Activated CD4-positive, alpha-beta T cell treated with anti-CD3 and anti-CD28 coated beads for 48 hours (primary cell): ENCODE data around the gene UBE2E2.

Experiments
- DNase-seq: peaks from one replicate; pipeline ENCODE4 v3.0.0-alpha.2; 2020

The UBE2E2 gene

DNA sequence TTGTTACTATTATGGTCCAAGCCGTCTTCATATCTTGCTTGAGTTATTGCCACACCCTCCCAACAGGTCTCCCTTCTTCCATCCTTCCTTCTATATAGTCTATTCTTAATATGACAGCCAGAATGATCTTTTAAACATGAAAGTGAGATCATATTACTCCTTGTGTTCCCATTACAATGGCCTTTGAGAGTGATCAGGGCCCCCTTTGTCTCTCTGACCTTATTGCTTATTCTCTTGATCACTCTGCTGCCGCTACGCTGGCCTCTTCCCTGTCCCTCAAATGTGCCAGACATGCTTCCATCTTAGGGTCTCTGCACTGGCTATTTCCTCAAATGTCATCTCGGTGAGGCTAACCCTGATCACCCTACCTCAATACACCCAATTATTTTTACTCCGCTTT, 38.1 kb downstream of the UBE2E2 start:
- DNase-seq, result no peak

GRCh38 chr3:23242106-23242505, 39.0 kb downstream of the UBE2E2 start:
- DNase-seq, result no peak

GRCh38 chr3:23244324-23245041, 41.4 kb downstream of the UBE2E2 start:
- no peak for DNase-seq

GRCh38 chr3:23246651-23247050, 43.5 kb downstream of the UBE2E2 start:
- DNase-seq, result no peak

DNA sequence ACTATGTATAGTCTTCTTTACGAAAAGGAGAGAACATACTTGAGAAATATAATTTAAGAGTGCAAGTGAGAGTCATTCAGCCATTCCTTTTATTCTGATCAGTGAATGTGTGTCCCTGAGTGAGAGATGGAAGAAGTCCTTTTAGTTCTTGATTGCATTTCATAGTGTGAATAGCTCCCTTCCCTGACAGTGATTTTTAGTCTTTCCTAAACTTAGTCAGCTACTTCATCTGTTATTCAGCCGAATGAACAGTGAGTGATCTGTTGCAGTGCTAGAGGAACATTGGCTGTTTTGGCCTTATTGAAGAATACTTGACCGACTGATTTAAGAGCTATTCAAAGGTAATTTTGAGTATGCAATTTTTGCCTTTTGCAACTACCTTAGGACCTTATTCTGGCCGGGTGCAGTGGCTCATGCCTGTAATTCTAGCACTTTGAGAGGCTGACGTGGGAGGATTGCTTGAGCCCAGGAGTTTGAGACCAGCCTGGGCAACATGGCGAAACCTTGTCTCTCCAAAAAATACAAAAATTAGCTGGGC, 45.5 kb downstream of the UBE2E2 start:
- DNase-seq, result no peak

DNA sequence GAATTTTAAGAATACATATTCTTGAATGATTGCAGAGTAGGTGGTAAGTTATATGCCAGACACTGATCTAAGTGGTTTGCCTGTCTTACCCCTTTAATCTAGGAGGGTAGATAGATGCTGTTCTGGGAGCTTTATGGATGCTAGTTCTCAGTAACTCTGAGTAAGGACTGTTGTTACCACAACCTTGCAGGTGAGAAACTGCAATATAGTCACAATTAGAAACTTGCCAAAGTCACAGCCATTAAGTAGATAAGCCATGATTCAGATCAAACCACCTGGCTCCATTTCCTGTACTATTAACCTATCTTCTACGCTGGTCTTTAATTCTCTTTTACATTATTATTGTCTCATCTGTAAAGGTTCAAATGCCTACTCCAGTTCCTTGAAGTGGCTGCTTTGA, 46.8 kb downstream of the UBE2E2 start:
- DNase-seq, result no peak

DNA sequence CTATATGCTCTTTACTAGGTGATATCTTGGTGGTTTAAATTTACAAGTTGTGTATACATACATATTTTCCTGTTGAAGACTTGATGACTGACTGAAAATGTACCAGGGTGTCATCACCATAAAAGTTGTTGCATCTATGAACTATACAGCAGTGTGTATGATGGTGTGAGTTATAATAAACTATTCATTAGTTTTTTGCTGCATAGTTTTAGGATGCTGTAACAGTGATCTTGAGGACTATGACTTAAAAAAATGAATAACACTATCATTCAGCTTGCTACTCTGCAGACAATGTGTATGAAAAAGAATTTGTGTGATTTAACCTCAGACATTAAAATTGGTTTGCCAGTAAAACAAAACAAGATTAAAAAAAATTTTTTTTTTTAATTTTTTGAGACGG, 49.0 kb downstream of the UBE2E2 start:
- no peak for DNase-seq

DNA sequence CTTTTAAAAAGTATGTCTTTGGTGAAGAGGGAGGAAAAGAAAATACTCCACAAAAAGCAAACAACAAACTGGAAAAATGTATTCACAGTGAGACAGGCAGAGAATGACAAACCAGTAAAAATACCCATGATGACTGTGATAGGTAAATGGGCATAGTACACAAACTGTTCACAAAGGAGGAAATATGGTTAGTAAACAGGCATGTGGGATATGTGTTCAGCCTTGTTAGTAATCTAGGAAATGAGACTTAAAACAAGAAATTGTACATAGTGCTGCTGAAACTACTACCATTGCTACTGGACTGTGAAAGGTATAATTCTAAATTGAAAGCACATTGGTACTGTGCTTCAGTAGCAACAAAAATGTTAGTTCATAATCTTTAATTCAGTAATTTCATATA, 50.1 kb downstream of the UBE2E2 start:
- DNase-seq, result no peak

- no peak for DNase-seq
These were observed 51.2 kb downstream of the UBE2E2 start for GRCh38 chr3:23254282-23254681.

GRCh38 chr3:23254835-23255234, 51.7 kb downstream of the UBE2E2 start:
- no peak for DNase-seq

GRCh38 chr3:23256741-23257435, 53.8 kb downstream of the UBE2E2 start:
- DNase-seq, result no peak

DNA sequence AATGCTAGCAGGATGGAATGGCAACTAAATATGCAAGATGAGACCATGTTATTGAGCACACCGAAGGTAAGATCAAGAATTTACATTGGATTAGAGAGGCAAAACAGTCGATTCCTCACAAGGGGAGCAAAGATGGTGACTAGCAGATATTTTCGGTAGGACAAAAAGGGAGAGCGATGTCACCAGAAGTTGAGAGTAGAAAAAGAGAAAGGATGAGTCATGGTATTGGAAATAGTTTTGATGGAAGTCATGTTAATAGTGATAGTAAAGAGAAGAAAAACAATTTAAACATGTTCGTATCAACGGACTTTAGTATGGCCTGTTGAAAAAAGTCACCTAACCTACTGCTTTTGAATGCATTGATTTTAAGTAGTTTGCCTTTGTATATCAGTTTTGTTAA, 55.0 kb downstream of the UBE2E2 start:
- DNase-seq, result no peak

DNA sequence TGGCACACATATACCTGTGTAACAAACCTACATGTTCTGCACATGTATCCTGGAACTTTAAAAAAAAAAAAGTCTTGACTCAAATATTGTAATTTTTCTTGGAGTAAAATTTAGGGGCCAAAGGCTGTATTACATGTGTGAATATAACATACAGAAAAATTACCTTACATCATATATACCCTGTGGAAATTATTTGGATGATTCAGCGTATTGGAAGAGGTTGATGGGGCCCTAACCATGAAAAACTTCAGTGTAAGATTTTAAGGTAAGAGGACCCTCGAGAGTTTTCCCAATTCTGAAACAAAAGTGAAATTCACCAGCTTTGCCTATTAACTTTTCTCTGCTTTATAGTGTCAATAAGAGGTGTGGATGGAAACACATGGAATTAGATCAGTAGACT, 56.4 kb downstream of the UBE2E2 start:
- DNase-seq, result no peak

GRCh38 chr3:23262766-23263165, 59.6 kb downstream of the UBE2E2 start:
- DNase-seq, result no peak

DNA sequence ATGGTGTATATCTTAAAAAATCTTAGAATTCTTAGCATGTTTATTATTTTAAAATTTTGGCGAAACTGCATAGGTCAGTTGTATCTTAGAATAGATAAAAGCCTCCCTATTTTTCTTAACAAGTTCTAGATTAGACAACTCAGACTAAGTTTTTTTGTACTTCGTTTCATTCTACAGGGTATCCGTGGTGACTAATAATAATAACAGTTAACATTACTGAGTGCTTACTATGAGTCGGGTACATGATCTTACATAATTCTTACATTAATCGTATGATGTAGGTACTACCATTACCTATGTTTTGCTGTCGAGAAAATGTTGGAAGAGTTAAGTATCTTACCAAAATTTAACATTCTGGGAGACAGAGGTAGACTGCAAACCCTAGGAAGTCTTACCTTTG, 60.7 kb downstream of the UBE2E2 start:
- no peak for DNase-seq

- no peak for DNase-seq
These were observed 61.3 kb downstream of the UBE2E2 start for GRCh38 chr3:23264413-23264812.

- no peak for DNase-seq
These were observed 67.3 kb downstream of the UBE2E2 start for GRCh38 chr3:23270423-23270822.

DNA sequence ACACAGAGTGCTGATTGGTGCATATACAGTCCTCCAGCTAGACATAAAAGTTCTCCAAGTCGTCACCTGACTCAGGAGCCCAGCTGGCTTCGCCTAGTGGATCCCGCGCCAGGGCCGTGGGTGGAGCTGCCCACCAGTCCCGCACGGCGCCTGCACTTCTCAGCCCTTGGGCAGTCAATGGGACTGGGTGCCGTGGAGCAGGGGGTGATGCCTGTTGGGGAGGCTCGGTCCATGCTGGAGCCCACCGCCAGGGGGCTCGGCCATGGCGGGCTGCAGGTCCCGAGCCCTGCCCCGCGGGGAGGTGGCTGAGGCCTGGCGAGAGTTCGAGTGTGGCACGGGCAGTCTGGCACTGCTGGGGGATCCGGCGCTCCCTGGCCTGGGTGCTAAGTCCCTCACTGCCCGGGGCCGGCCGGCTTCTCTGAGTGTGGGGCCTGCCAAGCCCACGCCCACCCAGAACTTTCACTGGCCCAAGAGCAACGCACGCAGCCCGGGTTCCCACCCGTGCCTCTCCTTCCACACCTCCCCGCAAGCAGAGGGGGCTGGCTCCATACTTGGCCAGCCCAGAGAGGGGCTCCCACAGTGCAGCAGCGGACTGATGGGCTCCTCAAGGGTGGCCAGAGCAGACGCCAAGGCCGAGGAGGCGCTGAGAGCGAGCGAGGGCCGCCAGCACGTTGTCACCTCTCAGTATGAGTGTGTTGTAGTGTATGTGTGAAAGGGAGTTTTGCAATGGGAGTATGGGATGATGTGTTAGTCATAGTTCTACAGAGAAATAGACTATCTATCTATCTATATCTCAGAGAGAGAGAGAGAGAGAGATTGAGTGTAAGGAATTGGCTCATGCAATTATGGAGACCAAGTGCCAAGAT, 69.0 kb downstream of the UBE2E2 start:
- DNase-seq, result peak; percentile 17

- no peak for DNase-seq
These were observed 69.7 kb downstream of the UBE2E2 start for GRCh38 chr3:23272820-23273219.

DNA sequence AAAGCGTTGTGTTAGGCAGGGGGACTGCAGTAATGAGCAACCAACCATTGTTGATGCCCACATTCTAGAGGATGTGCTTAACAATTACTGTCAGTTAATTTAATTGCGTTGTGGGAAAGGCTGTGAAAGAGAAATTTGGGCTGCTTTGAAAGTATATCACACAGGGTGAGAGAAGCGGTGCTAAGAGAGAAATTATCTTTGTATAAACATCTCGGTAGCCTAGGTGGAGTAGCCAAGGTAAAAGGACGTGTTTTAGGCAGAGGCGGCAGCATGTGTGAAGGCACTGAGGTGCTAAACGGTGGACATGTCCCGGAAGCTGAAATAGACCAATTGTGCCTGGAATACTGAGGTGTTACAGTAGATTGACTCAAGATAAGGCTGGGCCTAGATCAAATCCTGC, 71.9 kb downstream of the UBE2E2 start:
- no peak for DNase-seq

DNA sequence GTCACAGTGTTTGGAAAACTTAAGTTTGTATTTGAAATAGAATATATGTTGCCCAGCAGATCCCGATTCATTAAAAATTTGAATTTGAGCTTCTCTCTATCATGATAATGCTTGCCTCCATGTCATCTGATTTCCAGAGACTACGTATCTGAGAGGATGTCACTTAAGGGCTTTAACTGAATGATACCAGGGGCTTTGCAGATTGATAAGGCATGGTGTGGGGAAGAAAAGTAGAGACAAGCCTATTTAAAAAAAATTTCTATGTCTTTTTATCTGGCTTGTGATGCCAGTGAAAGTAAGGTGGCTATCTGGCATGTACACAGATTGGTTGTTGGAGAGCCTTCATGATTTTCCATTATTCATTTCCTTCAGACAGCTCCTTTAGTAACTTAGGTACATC, 72.7 kb downstream of the UBE2E2 start:
- no peak for DNase-seq

DNA sequence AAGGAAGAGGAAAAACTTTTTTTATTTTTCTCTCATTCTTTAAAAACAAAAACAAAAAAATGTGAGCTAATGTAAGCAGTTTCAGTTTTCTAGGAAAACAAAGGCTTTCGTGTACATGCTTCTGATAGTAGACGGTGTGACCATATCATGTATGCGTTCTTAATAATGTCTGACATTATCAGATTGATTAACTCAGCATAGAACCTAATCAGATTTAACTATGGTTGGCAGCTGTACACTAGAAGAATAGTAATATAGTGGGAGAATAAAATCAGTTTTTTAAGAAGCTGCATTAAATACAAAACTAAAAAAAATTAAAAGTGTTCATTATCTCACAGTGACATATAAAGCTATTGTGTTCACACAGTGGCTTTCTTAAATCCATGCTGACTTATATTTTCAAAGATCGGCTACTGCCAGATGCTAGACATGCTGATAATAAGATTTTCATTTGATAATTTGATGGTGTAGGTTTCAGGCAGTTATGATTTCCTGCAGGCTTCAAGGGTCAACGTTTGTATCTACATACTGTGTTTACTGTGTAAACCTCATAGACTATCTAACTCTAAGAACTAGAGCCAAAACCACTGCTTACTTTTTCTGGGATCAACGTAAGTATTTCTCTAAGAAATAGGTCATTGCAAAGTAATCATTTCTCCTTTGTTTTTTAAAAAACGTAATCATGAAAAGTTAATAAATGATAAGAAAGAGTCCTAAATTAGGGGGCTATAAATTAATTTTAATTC, 74.0 kb downstream of the UBE2E2 start:
- DNase-seq, result no peak

DNA sequence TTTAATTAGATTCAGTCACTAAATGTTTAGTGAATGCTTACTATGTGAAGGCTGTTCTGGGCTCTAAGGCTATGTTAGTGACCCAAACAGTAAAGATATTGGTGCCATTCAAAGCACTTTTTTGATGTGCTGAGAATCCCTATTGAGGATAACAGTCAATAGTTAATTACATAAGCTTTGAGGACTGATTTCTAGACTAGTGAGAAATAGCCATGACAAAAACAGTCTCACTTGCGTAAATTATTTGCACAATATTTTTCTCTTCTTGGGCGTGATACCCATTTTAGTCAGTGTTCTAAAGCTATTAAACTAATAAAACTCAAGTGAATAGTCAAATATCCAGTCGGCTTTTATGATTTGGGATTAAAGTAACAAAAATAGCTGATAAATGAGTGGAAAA, 74.6 kb downstream of the UBE2E2 start:
- no peak for DNase-seq
